GM12872 (cell line): ENCODE data around the gene FAM186B.

Source experiments
- CTCF ChIP-seq: IDR thresholded peaks from 3 replicates; pipeline ENCODE4 v1.5.1; 2011; ENCODE audit warnings: low read depth, mild to moderate bottlenecking, low read length, moderate library complexity; ENCODE audit not compliant: insufficient read depth

FAM186B gene

GRCh38 chr12:49647827-49648711 is 42.6 kb upstream of the FAM186B start:
- no peak for TF ChIP-seq CTCF

- TF ChIP-seq CTCF, result no peak
Measured at GRCh38 chr12:49646871-49647654, 41.6 kb upstream of the FAM186B start.

GRCh38 chr12:49646331-49646830 is 40.9 kb upstream of the FAM186B start:
- TF ChIP-seq CTCF, result no peak

GRCh38 chr12:49645146-49646039 is 40.0 kb upstream of the FAM186B start:
- no peak for TF ChIP-seq CTCF

- peak; percentile 95 for TF ChIP-seq CTCF
Measured at GRCh38 chr12:49644620-49644994, 39.2 kb upstream of the FAM186B start.

- TF ChIP-seq CTCF, result no peak
Measured at GRCh38 chr12:49643961-49644619, 38.7 kb upstream of the FAM186B start.
